HepG2 (cell line): ENCODE measurements around the gene TCEAL8. TPM values are rescaled to one million over a fixed set of nuclear protein-coding genes. Genes with fewer than 3 reads are reported as not detected.

Experiments
- ATAC-seq: fragments of 200-7000 bp; cut with Tn5 transposase; 3 replicates; pipeline ENCODE4 v1.9.1; 2020; ENCODE audit warnings: mild to moderate bottlenecking, moderate library complexity
- BruUV-seq: library from RNA; stranded (reverse); fragments of 400-500 nt; replicated peaks from 2 replicates; lab custom pipeline; 2021; lab: Mats Ljungman, UMichigan
- CTCF ChIA-PET: fragments of 300-600 bp; formaldehyde crosslinking; extraction: SDS; loops from one replicate; lab custom pipeline; 2021; ENCODE audit warnings: low total read pairs, inconsistent platforms, low intra/inter-chr PET ratio; lab: Yijun Ruan, JAX
- POLR2A ChIA-PET: fragments of 350-600 bp; sonication (Branson Sonifier 250); formaldehyde crosslinking; loops from one replicate; lab custom pipeline; 2020; ENCODE audit warnings: antibody characterized with exemption, inconsistent platforms; lab: Yijun Ruan, JAX
- DNase-seq: peaks from one replicate; pipeline ENCODE4 v3.0.0-alpha.2; 2015; ENCODE audit warnings: low spot score
- FAIRE-seq: peaks from 3 replicates; lab custom pipeline; 2011; peaks lifted over from hg19 to GRCh38; lab: Jason Lieb, UNC
- H2AFZ ChIP-seq: one replicate; pipeline ENCODE4 v1.6.1; 2011; ENCODE audit warnings: low read length, inconsistent platforms
- H3K27ac ChIP-seq: fragments of 300-600 bp; 3 replicates; pipeline ENCODE4 v1.8.0; 2011; ENCODE audit warnings: mixed run types, mild to moderate bottlenecking, mixed read lengths, low read length, inconsistent platforms; ENCODE audit not compliant: insufficient read depth; ENCODE audit errors: extremely low read length
- H3K27me3 ChIP-seq, 2 experiments: fragments of 200-600 bp in 1 of 2; 2 replicates in 1 of 2; 3 replicates in 1 of 2; pipeline versions ENCODE4 v1.6.0 to v1.8.0; 2011; ENCODE audit warnings: low read length in 2 of 2, mild to moderate bottlenecking in 2 of 2, moderate library complexity in 2 of 2, inconsistent platforms in 1 of 2; ENCODE audit not compliant: insufficient read depth in 2 of 2, control insufficient read depth in 1 of 2
- H3K36me3 ChIP-seq, 2 experiments: fragments of 200-600 bp in 1 of 2; replicated peaks in 1 of 2; 2 replicates in 1 of 2; 3 replicates in 1 of 2; pipeline versions ENCODE4 v1.5.1 to v1.8.0; 2011; ENCODE audit warnings: low read length in 2 of 2, inconsistent platforms in 1 of 2; ENCODE audit not compliant: insufficient read depth in 2 of 2, control insufficient read depth in 1 of 2
- H3K4me1 ChIP-seq: 2 replicates; pipeline ENCODE4 v1.5.1; 2012; ENCODE audit warnings: low read length, inconsistent platforms; ENCODE audit not compliant: insufficient read depth
- H3K4me2 ChIP-seq: 2 replicates; pipeline ENCODE4 v1.6.0; 2011; ENCODE audit warnings: low read depth, low read length, inconsistent platforms
- H3K4me3 ChIP-seq, 3 experiments: fragments of 200-600 bp in 1 of 3; sonication (generic), shearing (Covaris generic) in 1 of 3; replicated peaks in 1 of 3; 2 replicates each; pipeline ENCODE4 v1.5.1; 2011 to 2016; ENCODE audit warnings: low read length in 3 of 3, inconsistent platforms in 2 of 3, low read depth in 2 of 3, mild to moderate bottlenecking in 2 of 3, control low read depth in 1 of 3, mixed read lengths in 1 of 3; ENCODE audit not compliant: insufficient read depth in 1 of 3
- H3K79me2 ChIP-seq: one replicate; pipeline ENCODE4 v1.6.1; 2011; ENCODE audit warnings: low read length, inconsistent platforms; ENCODE audit not compliant: insufficient read depth
- H3K9ac ChIP-seq: 2 replicates; pipeline ENCODE4 v1.6.0; 2011; ENCODE audit warnings: mild to moderate bottlenecking, low read depth, low read length, inconsistent platforms; ENCODE audit not compliant: insufficient read depth
- H3K9me3 ChIP-seq: 2 replicates; pipeline ENCODE4 v1.5.1; 2012; ENCODE audit warnings: mild to moderate bottlenecking, low read length
- H4K20me1 ChIP-seq: 2 replicates; pipeline ENCODE4 v1.6.0; 2011; ENCODE audit warnings: inconsistent platforms, mild to moderate bottlenecking, low read length, moderate library complexity; ENCODE audit not compliant: insufficient read depth
- HBP1 ChIP-seq: IDR thresholded peaks from 2 replicates; pipeline ENCODE4 v1.6.1; 2016; ENCODE audit warnings: low read depth, control low read depth
- HMG20A ChIP-seq: IDR thresholded peaks from 2 replicates; pipeline ENCODE4 v1.6.1; 2016; ENCODE audit warnings: borderline replicate concordance
- PBX3 ChIP-seq: sonication (generic); formaldehyde crosslinking; IDR thresholded peaks from 2 replicates; pipeline ENCODE4 v1.8.1; 2023; ENCODE audit warnings: missing genetic modification reagents, inconsistent platforms, borderline replicate concordance
- PCBP1 ChIP-seq: fragments of 200-400 bp; formaldehyde crosslinking; IDR thresholded peaks from 2 replicates; pipeline ENCODE4 v1.6.1; 2017; ENCODE audit warnings: mild to moderate bottlenecking, low read depth, low read length, borderline replicate concordance
- SMYD3 ChIP-seq: sonication (generic); formaldehyde crosslinking; IDR thresholded peaks from 2 replicates; pipeline ENCODE4 v1.8.1; 2023; ENCODE audit warnings: mild to moderate bottlenecking, missing genetic modification reagents
- ZBTB3 ChIP-seq: sonication (generic); formaldehyde crosslinking; IDR thresholded peaks from 2 replicates; pipeline ENCODE4 v1.4.0; 2020; ENCODE audit warnings: low read depth, mild to moderate bottlenecking, moderate library complexity, missing genetic modification reagents, borderline replicate concordance
- ZFP36L2 ChIP-seq: sonication (generic); formaldehyde crosslinking; IDR thresholded peaks from 2 replicates; pipeline ENCODE4 v1.4.0; 2020; ENCODE audit warnings: missing genetic modification reagents
- ZKSCAN5 ChIP-seq: sonication (generic); formaldehyde crosslinking; IDR thresholded peaks from 2 replicates; pipeline ENCODE4 v1.5.1; 2020; ENCODE audit warnings: mild to moderate bottlenecking, missing genetic modification reagents
- ZNF333 ChIP-seq: sonication (generic); formaldehyde crosslinking; IDR thresholded peaks from 2 replicates; pipeline ENCODE4 v1.4.0; 2020; ENCODE audit warnings: mild to moderate bottlenecking, missing genetic modification reagents, borderline replicate concordance
- ZNF580 ChIP-seq: IDR thresholded peaks from 2 replicates; pipeline ENCODE4 v1.6.1; 2016; ENCODE audit warnings: low read depth, borderline replicate concordance
- ZNF747 ChIP-seq: sonication (generic); formaldehyde crosslinking; IDR thresholded peaks from 2 replicates; pipeline ENCODE4 v1.8.1; 2023; ENCODE audit warnings: missing genetic modification reagents, mild to moderate bottlenecking, borderline replicate concordance
- ZNF75D ChIP-seq: sonication (generic); formaldehyde crosslinking; IDR thresholded peaks from 2 replicates; pipeline ENCODE4 v1.8.1; 2023; ENCODE audit warnings: missing genetic modification reagents, mild to moderate bottlenecking, borderline replicate concordance
- ZNF850 ChIP-seq: sonication (generic); formaldehyde crosslinking; conservative IDR thresholded peaks from 2 replicates; pipeline ENCODE4 v1.9.0; 2021; ENCODE audit warnings: mild to moderate bottlenecking, missing genetic modification reagents
- WGBS: methylation state at CpG from one replicate; pipeline ENCODE4 v1.1.6; 2017; ENCODE audit warnings: low lambda C conversion rate; 5-methylcytosine and 5-hydroxymethylcytosine counted together
- in situ Hi-C: cut with HindIII; loops from 2 replicates; pipeline ENCODE4 v1.10.0; 2017; ENCODE audit warnings: low pct_unique_long_range_greater_than_20kb; ENCODE audit not compliant: extremely low pct_ligation_motif_present
- intact Hi-C: fragments of 100-400 bp; cut with micrococcal nuclease; formaldehyde crosslinking; loops from one replicate; pipeline ENCODE4 v1.10.0; 2022; ENCODE audit not compliant: unreplicated experiment
- polyA plus RNA-seq, 8 experiments: library from polyadenylated mRNA; depleted of rRNA in 3 of 8; stranded (reverse) in 7 of 8; unstranded in 1 of 8; fragments of >200 nt; fragmentation: Illumina TruSeq in 4 of 8; extraction: Trizol in 4 of 8; gene quantifications; 2 replicates each; pipeline versions ENCODE4 v1.2.1 to v1.2.3, GENCODE V29; 2011 to 2016; ENCODE audit warnings: low read depth in 4 of 8, missing spikeins in 1 of 8, mixed read lengths in 1 of 8; ENCODE audit not compliant: insufficient read depth in 1 of 8
- total RNA-seq, 5 experiments: library from RNA; depleted of rRNA; stranded (reverse); fragments of >200 nt; fragmentation: Illumina TruSeq; extraction: Trizol; gene quantifications; 2 replicates each; pipeline ENCODE4 v1.2.3, GENCODE V29; 2016; ENCODE audit warnings: low read depth in 1 of 5
- TF ChIP-seq, protein P1 (sequence below): sonication (generic); formaldehyde crosslinking; IDR thresholded peaks from 2 replicates; pipeline ENCODE4 v1.5.1; 2020; ENCODE audit warnings: mild to moderate bottlenecking, missing genetic modification reagents, moderate library complexity

The TCEAL8 gene
- total and polyA plus RNA-seq, 2 of the 13 experiments (the other 11 are each of a cell fraction or from before 2014, with no cell fraction given): 20.0 to 40.8 TPM

GRCh38 chrX:103234869-103235268 is 20.1 kb downstream of the TCEAL8 start:
- Histone ChIP-seq H3K9me3 (no peaks in the 10 kb centered on the region), H3K27ac (no peak overlapping the region), H3K4me3 (no peak overlapping the region), H3K27me3 (no peaks in the 10 kb centered on the region), H2AFZ (no peak overlapping the region), H3K4me1 (no peaks in the 10 kb centered on the region), H3K79me2 (no peaks in the 10 kb centered on the region), H3K4me2 (no peak overlapping the region), H3K36me3 (no peaks in the 10 kb centered on the region), H3K9ac (no peak overlapping the region), H4K20me1 (no peaks in the 10 kb centered on the region)
- DNase-seq (no peak), FAIRE-seq (no peak), ATAC-seq (no peak)
- WGBS: 0% methylated on average over 1 of the region's 1 CpG
- BruUV-seq: no TSS peak
- intact Hi-C loops: no loop called here
- CTCF ChIA-PET: no interaction called here
- in situ Hi-C loops: no loop called here
- POLR2A ChIA-PET: no interaction called here
- TF ChIP-seq, protein P1, sequence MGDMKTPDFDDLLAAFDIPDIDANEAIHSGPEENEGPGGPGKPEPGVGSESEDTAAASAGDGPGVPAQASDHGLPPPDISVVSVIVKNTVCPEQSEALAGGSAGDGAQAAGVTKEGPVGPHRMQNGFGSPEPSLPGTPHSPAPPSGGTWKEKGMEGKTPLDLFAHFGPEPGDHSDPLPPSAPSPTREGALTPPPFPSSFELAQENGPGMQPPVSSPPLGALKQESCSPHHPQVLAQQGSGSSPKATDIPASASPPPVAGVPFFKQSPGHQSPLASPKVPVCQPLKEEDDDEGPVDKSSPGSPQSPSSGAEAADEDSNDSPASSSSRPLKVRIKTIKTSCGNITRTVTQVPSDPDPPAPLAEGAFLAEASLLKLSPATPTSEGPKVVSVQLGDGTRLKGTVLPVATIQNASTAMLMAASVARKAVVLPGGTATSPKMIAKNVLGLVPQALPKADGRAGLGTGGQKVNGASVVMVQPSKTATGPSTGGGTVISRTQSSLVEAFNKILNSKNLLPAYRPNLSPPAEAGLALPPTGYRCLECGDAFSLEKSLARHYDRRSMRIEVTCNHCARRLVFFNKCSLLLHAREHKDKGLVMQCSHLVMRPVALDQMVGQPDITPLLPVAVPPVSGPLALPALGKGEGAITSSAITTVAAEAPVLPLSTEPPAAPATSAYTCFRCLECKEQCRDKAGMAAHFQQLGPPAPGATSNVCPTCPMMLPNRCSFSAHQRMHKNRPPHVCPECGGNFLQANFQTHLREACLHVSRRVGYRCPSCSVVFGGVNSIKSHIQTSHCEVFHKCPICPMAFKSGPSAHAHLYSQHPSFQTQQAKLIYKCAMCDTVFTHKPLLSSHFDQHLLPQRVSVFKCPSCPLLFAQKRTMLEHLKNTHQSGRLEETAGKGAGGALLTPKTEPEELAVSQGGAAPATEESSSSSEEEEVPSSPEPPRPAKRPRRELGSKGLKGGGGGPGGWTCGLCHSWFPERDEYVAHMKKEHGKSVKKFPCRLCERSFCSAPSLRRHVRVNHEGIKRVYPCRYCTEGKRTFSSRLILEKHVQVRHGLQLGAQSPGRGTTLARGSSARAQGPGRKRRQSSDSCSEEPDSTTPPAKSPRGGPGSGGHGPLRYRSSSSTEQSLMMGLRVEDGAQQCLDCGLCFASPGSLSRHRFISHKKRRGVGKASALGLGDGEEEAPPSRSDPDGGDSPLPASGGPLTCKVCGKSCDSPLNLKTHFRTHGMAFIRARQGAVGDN: no peak
- TF ChIP-seq ZNF747 (CRISPR knock-in tag) (no peak), ZKSCAN5 (CRISPR knock-in tag) (no peak), ZNF850 (CRISPR knock-in tag) (no peak), ZNF75D (no peak), ZBTB3 (CRISPR knock-in tag) (no peak), SMYD3 (CRISPR knock-in tag) (no peak), HBP1 (no peak), ZNF580 (CRISPR knock-in tag) (no peak), ZNF333 (no peak), ZFP36L2 (CRISPR knock-in tag) (no peak), HMG20A (CRISPR knock-in tag) (no peak), PCBP1 (no peak), PBX3 (CRISPR knock-in tag) (no peak)
